WTC11 (cell line): ENCODE data around the gene NXF1. TPM values are rescaled to one million over a fixed set of nuclear protein-coding genes. Genes with fewer than 3 reads are reported as not detected.

ENCODE experiments used
- ATAC-seq: fragments of 200-7000 bp; cut with Tn5 transposase; 2 replicates; pipeline ENCODE4 v1.10.0; 2021; ENCODE audit warnings: mild to moderate bottlenecking, moderate library complexity
- CTCF ChIA-PET: fragments of 300-600 bp; sonication (Branson Sonifier 250); formaldehyde crosslinking; loops from one replicate; lab custom pipeline; 2021; ENCODE audit warnings: antibody characterized with exemption; lab: Charles Lee
- POLR2A ChIA-PET: fragments of 350-600 bp; sonication (Branson Sonifier 250); formaldehyde crosslinking; loops from one replicate; lab custom pipeline; 2021; ENCODE audit warnings: antibody characterized with exemption; lab: Charles Lee
- DNase-seq: peaks from one replicate; pipeline ENCODE4 v3.0.0; 2021; ENCODE audit warnings: low spot score
- H3K27ac Mint-ChIP-seq: 2 replicates; pipeline ENCODE4 v1.8.0; 2021; ENCODE audit warnings: mixed read lengths
- H3K27me3 Mint-ChIP-seq: 2 replicates; pipeline ENCODE4 v1.8.0; 2021; ENCODE audit warnings: low read depth, mild to moderate bottlenecking, moderate library complexity, mixed read lengths
- H3K36me3 Mint-ChIP-seq: 2 replicates; pipeline ENCODE4 v1.8.0; 2021; ENCODE audit warnings: mixed read lengths
- H3K4me1 Mint-ChIP-seq: 2 replicates; pipeline ENCODE4 v1.8.0; 2022; ENCODE audit warnings: mixed read lengths
- H3K4me3 Mint-ChIP-seq: 2 replicates; pipeline ENCODE4 v1.8.0; 2021; ENCODE audit warnings: mild to moderate bottlenecking, moderate library complexity, mixed read lengths
- H3K9me3 Mint-ChIP-seq: 2 replicates; pipeline ENCODE4 v1.8.0; 2021; ENCODE audit warnings: mixed read lengths
- ATF3 ChIP-seq: sonication (generic); formaldehyde crosslinking; conservative IDR thresholded peaks from 2 replicates; pipeline ENCODE4 v1.8.1; 2022; ENCODE audit warnings: mild to moderate bottlenecking, missing genetic modification reagents
- CBFB ChIP-seq: sonication (generic); formaldehyde crosslinking; IDR thresholded peaks from 2 replicates; pipeline ENCODE4 v1.8.1; 2022; ENCODE audit warnings: mild to moderate bottlenecking, low read depth, missing genetic modification reagents
- E2F4 ChIP-seq: sonication (generic); formaldehyde crosslinking; IDR thresholded peaks from 2 replicates; pipeline ENCODE4 v1.8.1; 2022; ENCODE audit warnings: low read depth, mild to moderate bottlenecking, moderate library complexity, missing genetic modification reagents, borderline replicate concordance
- ETV6 ChIP-seq: sonication (generic); formaldehyde crosslinking; IDR thresholded peaks from 2 replicates; pipeline ENCODE4 v1.8.1; 2022; ENCODE audit warnings: mild to moderate bottlenecking, missing genetic modification reagents
- FOXJ3 ChIP-seq: sonication (generic); formaldehyde crosslinking; IDR thresholded peaks from 2 replicates; pipeline ENCODE4 v1.9.0; 2021; ENCODE audit warnings: missing genetic modification reagents, mild to moderate bottlenecking, borderline replicate concordance
- FOXP4 ChIP-seq: sonication (generic); formaldehyde crosslinking; IDR thresholded peaks from 2 replicates; pipeline ENCODE4 v1.8.0; 2022; ENCODE audit warnings: mild to moderate bottlenecking, missing genetic modification reagents
- GABPB1 ChIP-seq: sonication (generic); formaldehyde crosslinking; IDR thresholded peaks from 2 replicates; pipeline ENCODE4 v1.8.1; 2023; ENCODE audit warnings: mild to moderate bottlenecking, missing genetic modification reagents
- GRHL2 ChIP-seq: fragments of 250-450 bp; sonication (Bioruptor Pico); IDR thresholded peaks from 2 replicates; pipeline ENCODE4 v1.8.0; 2022; ENCODE audit warnings: mild to moderate bottlenecking, moderate library complexity; ENCODE audit not compliant: insufficient replicate concordance, severe bottlenecking
- HMGA2 ChIP-seq: fragments of 250-450 bp; sonication (Bioruptor Pico); IDR thresholded peaks from 2 replicates; pipeline ENCODE4 v1.4.0; 2021; ENCODE audit warnings: mild to moderate bottlenecking, moderate library complexity
- MAX ChIP-seq: sonication (generic); formaldehyde crosslinking; IDR thresholded peaks from 2 replicates; pipeline ENCODE4 v1.8.0; 2022; ENCODE audit warnings: mild to moderate bottlenecking, missing genetic modification reagents
- MYBL2 ChIP-seq: sonication (generic); formaldehyde crosslinking; IDR thresholded peaks from 2 replicates; pipeline ENCODE4 v1.8.1; 2023; ENCODE audit warnings: mild to moderate bottlenecking, moderate library complexity, missing genetic modification reagents
- NFATC4 ChIP-seq: fragments of 250-450 bp; sonication (Bioruptor Pico); IDR thresholded peaks from 2 replicates; pipeline ENCODE4 v1.9.0; 2021; ENCODE audit warnings: mild to moderate bottlenecking
- NR1H2 ChIP-seq: sonication (generic); formaldehyde crosslinking; IDR thresholded peaks from 2 replicates; pipeline ENCODE4 v1.9.0; 2021; ENCODE audit warnings: mild to moderate bottlenecking, moderate library complexity, missing genetic modification reagents
- PRRX2 ChIP-seq: fragments of 250-450 bp; sonication (Bioruptor Pico); IDR thresholded peaks from 2 replicates; pipeline ENCODE4 v1.8.0; 2021; ENCODE audit warnings: mild to moderate bottlenecking
- RORB ChIP-seq: fragments of 250-450 bp; sonication (Bioruptor Pico); IDR thresholded peaks from 2 replicates; pipeline ENCODE4 v1.9.0; 2021; ENCODE audit warnings: mild to moderate bottlenecking
- SMAD4 ChIP-seq: sonication (generic); formaldehyde crosslinking; IDR thresholded peaks from 2 replicates; pipeline ENCODE4 v1.8.0; 2022; ENCODE audit warnings: mild to moderate bottlenecking, missing genetic modification reagents
- SOX15 ChIP-seq: fragments of 250-450 bp; sonication (Bioruptor Pico); IDR thresholded peaks from 2 replicates; pipeline ENCODE4 v1.9.0; 2021; ENCODE audit warnings: mild to moderate bottlenecking
- TEAD1 ChIP-seq: sonication (generic); formaldehyde crosslinking; IDR thresholded peaks from 2 replicates; pipeline ENCODE4 v1.8.0; 2022; ENCODE audit warnings: mild to moderate bottlenecking, missing genetic modification reagents
- USF1 ChIP-seq: sonication (generic); formaldehyde crosslinking; IDR thresholded peaks from 2 replicates; pipeline ENCODE4 v1.8.0; 2022; ENCODE audit warnings: mild to moderate bottlenecking, missing genetic modification reagents
- USF2 ChIP-seq: sonication (generic); formaldehyde crosslinking; IDR thresholded peaks from 2 replicates; pipeline ENCODE4 v1.8.1; 2023; ENCODE audit warnings: mild to moderate bottlenecking, missing genetic modification reagents, moderate library complexity
- ZBTB21 ChIP-seq: sonication (generic); formaldehyde crosslinking; IDR thresholded peaks from 2 replicates; pipeline ENCODE4 v1.8.1; 2023; ENCODE audit warnings: mild to moderate bottlenecking, missing genetic modification reagents, borderline replicate concordance
- ZMAT4 ChIP-seq: fragments of 250-450 bp; sonication (Bioruptor Pico); IDR thresholded peaks from 2 replicates; pipeline ENCODE4 v1.9.0; 2021; ENCODE audit warnings: mild to moderate bottlenecking
- ZNF138 ChIP-seq: sonication (generic); formaldehyde crosslinking; conservative IDR thresholded peaks from 2 replicates; pipeline ENCODE4 v1.8.1; 2022; ENCODE audit warnings: mild to moderate bottlenecking, moderate library complexity, missing genetic modification reagents
- ZNF219 ChIP-seq: sonication (generic); formaldehyde crosslinking; IDR thresholded peaks from 2 replicates; pipeline ENCODE4 v1.8.0; 2023; ENCODE audit warnings: missing genetic modification reagents, mild to moderate bottlenecking, borderline replicate concordance
- ZNF317 ChIP-seq: sonication (generic); formaldehyde crosslinking; IDR thresholded peaks from 2 replicates; pipeline ENCODE4 v1.8.1; 2023; ENCODE audit warnings: low read depth, mild to moderate bottlenecking, moderate library complexity, missing genetic modification reagents, borderline replicate concordance
- ZNF425 ChIP-seq: fragments of 250-450 bp; sonication (Bioruptor Pico); conservative IDR thresholded peaks from 2 replicates; pipeline ENCODE4 v1.9.0; 2021; ENCODE audit warnings: mild to moderate bottlenecking
- ZNF512 ChIP-seq: sonication (generic); formaldehyde crosslinking; IDR thresholded peaks from 2 replicates; pipeline ENCODE4 v1.8.1; 2022; ENCODE audit warnings: missing genetic modification reagents, borderline replicate concordance
- total RNA-seq: library from RNA; stranded (reverse); gene quantifications from 3 replicates; pipeline ENCODE4 v1.2.3, GENCODE V29; 2021

Gene NXF1
- total RNA-seq, 1 experiment from 2014 or later: 43.2 TPM

GRCh38 chr11:62839050-62839945 is 34.1 kb upstream of the NXF1 start, which contains the start of gene WDR74:
Gene WDR74, minus strand, starts transcription at chr11:62839590. Its CDS starts 20 bp downstream, at chr11:62839570.
- ATAC-seq (peak; percentile 6), DNase-seq (peak; percentile 87)
- ChIA-PET CTCF (interaction anchor here (0.6 to 3.4 kb wide), 4 partner anchors 7 to 53 kb away, joined by 3 to 29 read pairs (median 6); partner anchors contain the start of genes STX5, TEX54 and TMEM179B), POLR2A (interaction anchor here (0.6 to 3.4 kb wide), 10 partner anchors 13 to 186 kb away, joined by 3 to 83 read pairs (median 16); partner anchors contain the start of genes HNRNPUL2, INTS5, SLC3A2 and TMEM179B)
- Mint-ChIP-seq H3K9me3 (no peaks in the 10 kb centered on the region), H3K4me1 (peaks cover 15% of the 10 kb centered on the region), H3K4me3 (no peak within 1 kb of the TSS), H3K27ac (no peak within 1 kb of the TSS; the same call in 1 of the 2 replicates), H3K27me3 (no peaks in the 10 kb centered on the region), H3K36me3 (peaks cover 34% of the 10 kb centered on the region)
- TF ChIP-seq CBFB (CRISPR knock-in tag) (peak; percentile 71; the same call in 1 of the 2 replicates), USF2 (peak; percentile 60), ATF3 (CRISPR knock-in tag) (no peak), ZMAT4 (CRISPR knock-in tag) (no peak), RORB (CRISPR knock-in tag) (no peak), ZNF512 (CRISPR knock-in tag) (no peak), NR1H2 (CRISPR knock-in tag) (no peak), FOXJ3 (no peak), SMAD4 (CRISPR knock-in tag) (peak; percentile 76; the same call in 1 of the 2 replicates), ETV6 (peak; percentile 93), SOX15 (CRISPR knock-in tag) (no peak), HMGA2 (CRISPR knock-in tag) (no peak), NFATC4 (CRISPR knock-in tag) (no peak), GABPB1 (CRISPR knock-in tag) (peak; percentile 93), ZBTB21 (no peak), MYBL2 (CRISPR knock-in tag) (peak; percentile 88), ZNF425 (CRISPR knock-in tag) (no peak), USF1 (CRISPR knock-in tag) (peak; percentile 47; the same call in 1 of the 2 replicates), PRRX2 (CRISPR knock-in tag) (no peak), ZNF138 (CRISPR knock-in tag) (no peak), E2F4 (CRISPR knock-in tag) (0 out of 2 replicates have a peak, but pooled peaks have one; percentile 39), MAX (CRISPR knock-in tag) (peak; percentile 95), TEAD1 (CRISPR knock-in tag) (peak; percentile 93), ZNF317 (CRISPR knock-in tag) (no peak), FOXP4 (CRISPR knock-in tag) (peak; percentile 57; the same call in 1 of the 2 replicates), GRHL2 (CRISPR knock-in tag) (no peak), ZNF219 (CRISPR knock-in tag) (no peak)
